ENCODE data around the gene SUCLG2.
"Not testable (repeated sequence)": the region's sequence is repeated elsewhere in the genome, so short reads cannot be mapped to it uniquely, and the experiment has no call there.

Gene SUCLG2

GRCh38 chr3:67605377-67605776 lies 49.0 kb downstream of the SUCLG2 start:
- Mint-ChIP-seq H3K4me1 (peaks cover 16% of the 10 kb centered on the region), H3K4me3 (no peak overlapping the region)
- ATAC-seq: no peak

GRCh38 chr3:67602816-67603215 lies 51.6 kb downstream of the SUCLG2 start:
- no peak overlapping the region for H3K27ac Mint-ChIP-seq
- H3K27me3 Mint-ChIP-seq: no peaks in the 10 kb centered on the region
- peaks cover 63% of the 10 kb centered on the region for H3K36me3 Mint-ChIP-seq
- H3K4me3 Mint-ChIP-seq: no peak overlapping the region
- H3K9me3 Mint-ChIP-seq: no peaks in the 10 kb centered on the region
- peaks cover 16% of the 10 kb centered on the region for H3K4me1 Mint-ChIP-seq
- no peak for ATAC-seq

More at GRCh38 chr3:67605377-67605776, 49.0 kb downstream of the SUCLG2 start:
- H3K36me3 Mint-ChIP-seq: peaks cover 67% of the 10 kb centered on the region
- H3K9me3 Mint-ChIP-seq: no peaks in the 10 kb centered on the region
- H3K27me3 Mint-ChIP-seq: no peaks in the 10 kb centered on the region
- H3K27ac Mint-ChIP-seq: no peak overlapping the region

GRCh38 chr3:67601919-67602608 lies 52.3 kb downstream of the SUCLG2 start:
- no peaks in the 10 kb centered on the region for H3K9me3 Mint-ChIP-seq
- H3K27ac Mint-ChIP-seq: no peak overlapping the region
- H3K27me3 Mint-ChIP-seq: no peaks in the 10 kb centered on the region
- no peak for ATAC-seq
- H3K4me1 Mint-ChIP-seq: peaks cover 16% of the 10 kb centered on the region
- no peak overlapping the region for H3K4me3 Mint-ChIP-seq
- H3K36me3 Mint-ChIP-seq: peaks cover 65% of the 10 kb centered on the region

GRCh38 chr3:67601385-67601784 lies 53.0 kb downstream of the SUCLG2 start:
- Mint-ChIP-seq H3K4me1 (peaks cover 16% of the 10 kb centered on the region), H3K27ac (no peak overlapping the region), H3K27me3 (no peaks in the 10 kb centered on the region), H3K36me3 (peaks cover 71% of the 10 kb centered on the region), H3K9me3 (no peaks in the 10 kb centered on the region), H3K4me3 (no peak overlapping the region)
- no peak for ATAC-seq

- ATAC-seq: no peak
- Mint-ChIP-seq H3K4me1 (peaks cover 8% of the 10 kb centered on the region), H3K27me3 (no peaks in the 10 kb centered on the region), H3K9me3 (no peaks in the 10 kb centered on the region), H3K36me3 (peaks cover 71% of the 10 kb centered on the region), H3K27ac (no peak overlapping the region), H3K4me3 (no peak overlapping the region)
Observed at GRCh38 chr3:67599821-67600220, 54.6 kb downstream of the SUCLG2 start.

GRCh38 chr3:67598814-67599556 lies 55.4 kb downstream of the SUCLG2 start:
- H3K4me1 Mint-ChIP-seq: peaks cover 8% of the 10 kb centered on the region
- peaks cover 68% of the 10 kb centered on the region for H3K36me3 Mint-ChIP-seq
- no peak for ATAC-seq
- no peaks in the 10 kb centered on the region for H3K9me3 Mint-ChIP-seq
- no peaks in the 10 kb centered on the region for H3K27me3 Mint-ChIP-seq
- no peak overlapping the region for H3K4me3 Mint-ChIP-seq
- H3K27ac Mint-ChIP-seq: no peak overlapping the region

- no peak overlapping the region for H3K4me3 Mint-ChIP-seq
- no peaks in the 10 kb centered on the region for H3K4me1 Mint-ChIP-seq
- H3K9me3 Mint-ChIP-seq: peaks cover 9% of the 10 kb centered on the region
- H3K27ac Mint-ChIP-seq: no peak overlapping the region
- H3K27me3 Mint-ChIP-seq: no peaks in the 10 kb centered on the region
- ATAC-seq: no peak
- H3K36me3 Mint-ChIP-seq: peaks cover 84% of the 10 kb centered on the region
Observed at GRCh38 chr3:67595424-67595823, 59.0 kb downstream of the SUCLG2 start.

GRCh38 chr3:67593761-67594234 lies 60.6 kb downstream of the SUCLG2 start:
- ATAC-seq: no peak
- Mint-ChIP-seq H3K27me3 (no peaks in the 10 kb centered on the region), H3K4me3 (no peak overlapping the region), H3K36me3 (peaks cover 80% of the 10 kb centered on the region), H3K4me1 (peaks cover 6% of the 10 kb centered on the region), H3K9me3 (peaks cover 9% of the 10 kb centered on the region), H3K27ac (no peak overlapping the region)

GRCh38 chr3:67592057-67592456 lies 62.4 kb downstream of the SUCLG2 start:
- peaks cover 74% of the 10 kb centered on the region for H3K36me3 Mint-ChIP-seq
- ATAC-seq: no peak
- no peak overlapping the region for H3K27ac Mint-ChIP-seq
- H3K9me3 Mint-ChIP-seq: peaks cover 9% of the 10 kb centered on the region
- H3K27me3 Mint-ChIP-seq: no peaks in the 10 kb centered on the region
- no peak overlapping the region for H3K4me3 Mint-ChIP-seq
- peaks cover 8% of the 10 kb centered on the region for H3K4me1 Mint-ChIP-seq

GRCh38 chr3:67587811-67588210 lies 66.6 kb downstream of the SUCLG2 start:
- Mint-ChIP-seq H3K27ac (no peak overlapping the region), H3K4me1 (peaks cover 25% of the 10 kb centered on the region), H3K36me3 (peaks cover 80% of the 10 kb centered on the region), H3K4me3 (no peak overlapping the region), H3K27me3 (no peaks in the 10 kb centered on the region), H3K9me3 (peaks cover 10% of the 10 kb centered on the region)
- ATAC-seq: no peak

GRCh38 chr3:67587301-67587700 lies 67.1 kb downstream of the SUCLG2 start:
- H3K27me3 Mint-ChIP-seq: no peaks in the 10 kb centered on the region
- H3K9me3 Mint-ChIP-seq: peaks cover 10% of the 10 kb centered on the region
- H3K27ac Mint-ChIP-seq: no peak overlapping the region
- H3K4me3 Mint-ChIP-seq: no peak overlapping the region
- H3K4me1 Mint-ChIP-seq: peaks cover 25% of the 10 kb centered on the region
- ATAC-seq: no peak
- peaks cover 80% of the 10 kb centered on the region for H3K36me3 Mint-ChIP-seq

- not testable (repeated sequence) for H3K27ac Mint-ChIP-seq, H3K4me3 Mint-ChIP-seq, H3K9me3 Mint-ChIP-seq, H3K27me3 Mint-ChIP-seq, ATAC-seq
- Mint-ChIP-seq H3K36me3 (peaks cover 68% of the 10 kb centered on the region), H3K4me1 (peaks cover 25% of the 10 kb centered on the region)
Observed at GRCh38 chr3:67584608-67585007, 69.8 kb downstream of the SUCLG2 start.

- no peak overlapping the region for H3K4me3 Mint-ChIP-seq
- H3K4me1 Mint-ChIP-seq: peaks cover 19% of the 10 kb centered on the region
- H3K27me3 Mint-ChIP-seq: no peaks in the 10 kb centered on the region
- no peak for ATAC-seq
- no peak overlapping the region for H3K27ac Mint-ChIP-seq
- H3K36me3 Mint-ChIP-seq: peaks cover 72% of the 10 kb centered on the region
- H3K9me3 Mint-ChIP-seq: peaks cover 4% of the 10 kb centered on the region
Observed at GRCh38 chr3:67580430-67581000, 73.9 kb downstream of the SUCLG2 start.

GRCh38 chr3:67578416-67578815 lies 76.0 kb downstream of the SUCLG2 start:
- Mint-ChIP-seq H3K27ac (no peak overlapping the region), H3K4me3 (no peak overlapping the region), H3K27me3 (no peaks in the 10 kb centered on the region), H3K4me1 (peaks cover 6% of the 10 kb centered on the region), H3K36me3 (peaks cover 72% of the 10 kb centered on the region), H3K9me3 (no peaks in the 10 kb centered on the region)
- no peak for ATAC-seq

- peaks cover 6% of the 10 kb centered on the region for H3K4me1 Mint-ChIP-seq
- H3K9me3 Mint-ChIP-seq: no peaks in the 10 kb centered on the region
- no peak overlapping the region for H3K27ac Mint-ChIP-seq
- H3K27me3 Mint-ChIP-seq: no peaks in the 10 kb centered on the region
- H3K4me3 Mint-ChIP-seq: no peak overlapping the region
- ATAC-seq: no peak
- H3K36me3 Mint-ChIP-seq: peaks cover 74% of the 10 kb centered on the region
Observed at GRCh38 chr3:67576441-67576840, 78.0 kb downstream of the SUCLG2 start.

Data from stimulated activated memory B cell treated with anti-CD40 and anti-IgM and Interleukin-4, amounts not matched to agents 10 μg/mL and 1 μg/mL and 100 μg/mL, for 72 hours (primary cell).